GM19468 (cell line): ENCODE results near the gene ATP8B3.

Experiments
- ATAC-seq: cut with Tn5 transposase; IDR thresholded peaks from one replicate; pipeline ENCODE4 v1.9.1; 2021; ENCODE audit warnings: mild to moderate bottlenecking, moderate library complexity, moderate number of reproducible peaks; ENCODE audit not compliant: unreplicated experiment; ENCODE audit errors: extremely low read depth

The ATP8B3 gene

GRCh38 chr19:1837625-1838105 is 25.6 kb upstream of the ATP8B3 start:
- ATAC-seq: no peak

GRCh38 chr19:1837222-1837565 is 25.1 kb upstream of the ATP8B3 start:
- no peak for ATAC-seq

GRCh38 chr19:1836458-1837221 is 24.6 kb upstream of the ATP8B3 start:
- ATAC-seq: no peak

- ATAC-seq: no peak
These were observed 21.5 kb upstream of the ATP8B3 start for GRCh38 chr19:1833540-1833939.

GRCh38 chr19:1832046-1832663 is 20.1 kb upstream of the ATP8B3 start:
- no peak for ATAC-seq

GRCh38 chr19:1830978-1831377 is 18.9 kb upstream of the ATP8B3 start:
- ATAC-seq: no peak

- ATAC-seq: no peak
These were observed 18.5 kb upstream of the ATP8B3 start for GRCh38 chr19:1830568-1830967.

GRCh38 chr19:1829958-1830357 is 17.9 kb upstream of the ATP8B3 start:
- no peak for ATAC-seq

GRCh38 chr19:1828279-1829238 is 16.5 kb upstream of the ATP8B3 start:
- ATAC-seq: no peak

- no peak for ATAC-seq
These were observed 15.6 kb upstream of the ATP8B3 start for GRCh38 chr19:1827566-1828278.

GRCh38 chr19:1826557-1827521 is 14.8 kb upstream of the ATP8B3 start:
- no peak for ATAC-seq

- no peak for ATAC-seq
These were observed 14.0 kb upstream of the ATP8B3 start for GRCh38 chr19:1825909-1826556.

GRCh38 chr19:1824252-1824622 is 12.2 kb upstream of the ATP8B3 start:
- no peak for ATAC-seq

- no peak for ATAC-seq
These were observed 11.6 kb upstream of the ATP8B3 start for GRCh38 chr19:1823539-1824251.

- no peak for ATAC-seq
These were observed 10.9 kb upstream of the ATP8B3 start for GRCh38 chr19:1823020-1823419.

- no peak for ATAC-seq
These were observed 10.1 kb upstream of the ATP8B3 start for GRCh38 chr19:1822210-1822609.

GRCh38 chr19:1819341-1820255 is 7.5 kb upstream of the ATP8B3 start:
- ATAC-seq: no peak
